Nephron progenitor cell (in vitro differentiated cells): Measurements from ENCODE around the gene PLA2G7.

Experiments
- DNase-seq: peaks from one replicate; pipeline ENCODE4 v3.0.0; 2021
- H3K27ac Mint-ChIP-seq: 2 replicates; pipeline ENCODE4 v1.8.0; 2021; ENCODE audit warnings: mild to moderate bottlenecking, moderate library complexity, mixed read lengths
- H3K27me3 Mint-ChIP-seq: 2 replicates; pipeline ENCODE4 v1.8.0; 2021; ENCODE audit warnings: mild to moderate bottlenecking, low read depth, mixed read lengths; ENCODE audit not compliant: poor library complexity
- H3K36me3 Mint-ChIP-seq: 2 replicates; pipeline ENCODE4 v1.8.0; 2021; ENCODE audit warnings: low read depth, mixed read lengths
- H3K4me1 Mint-ChIP-seq: 2 replicates; pipeline ENCODE4 v1.8.0; 2021; ENCODE audit warnings: mixed read lengths
- H3K4me3 Mint-ChIP-seq: 2 replicates; pipeline ENCODE4 v1.8.0; 2021; ENCODE audit warnings: mild to moderate bottlenecking, moderate library complexity, mixed read lengths
- H3K9me3 Mint-ChIP-seq: 2 replicates; pipeline ENCODE4 v1.8.0; 2021; ENCODE audit warnings: mild to moderate bottlenecking, moderate library complexity, mixed read lengths
- CTCF ChIP-seq: fragments of 200-600 bp; sonication (generic); IDR thresholded peaks from 2 replicates; pipeline ENCODE4 v1.5.0; 2021; ENCODE audit warnings: antibody characterized with exemption

Gene PLA2G7

GRCh38 chr6:46729787-46730326 is 5.3 kb downstream of the PLA2G7 start:
- no peaks in the 10 kb centered on the region for H3K9me3 Mint-ChIP-seq
- no peak overlapping the region for H3K4me3 Mint-ChIP-seq
- H3K27me3 Mint-ChIP-seq: peaks cover 17% of the 10 kb centered on the region
- peaks cover 8% of the 10 kb centered on the region for H3K4me1 Mint-ChIP-seq
- no peaks in the 10 kb centered on the region for H3K36me3 Mint-ChIP-seq
- no peak for TF ChIP-seq CTCF
- no peak overlapping the region for H3K27ac Mint-ChIP-seq
- no peak for DNase-seq

- H3K27ac Mint-ChIP-seq: no peak overlapping the region
Measured at GRCh38 chr6:46720401-46720800, 14.8 kb downstream of the PLA2G7 start.

GRCh38 chr6:46719099-46719498 is 16.1 kb downstream of the PLA2G7 start:
- no peak for TF ChIP-seq CTCF
- no peaks in the 10 kb centered on the region for H3K36me3 Mint-ChIP-seq
- no peaks in the 10 kb centered on the region for H3K4me1 Mint-ChIP-seq
- H3K9me3 Mint-ChIP-seq: no peaks in the 10 kb centered on the region
- H3K27ac Mint-ChIP-seq: no peak overlapping the region
- H3K27me3 Mint-ChIP-seq: peaks cover 3% of the 10 kb centered on the region
- no peak overlapping the region for H3K4me3 Mint-ChIP-seq
- no peak for DNase-seq

More at GRCh38 chr6:46720401-46720800, 14.8 kb downstream of the PLA2G7 start:
- H3K9me3 Mint-ChIP-seq: no peaks in the 10 kb centered on the region
- no peak for TF ChIP-seq CTCF
- no peaks in the 10 kb centered on the region for H3K36me3 Mint-ChIP-seq
- peaks cover 3% of the 10 kb centered on the region for H3K27me3 Mint-ChIP-seq
- H3K4me1 Mint-ChIP-seq: no peaks in the 10 kb centered on the region
- no peak for DNase-seq
- no peak overlapping the region for H3K4me3 Mint-ChIP-seq

DNA sequence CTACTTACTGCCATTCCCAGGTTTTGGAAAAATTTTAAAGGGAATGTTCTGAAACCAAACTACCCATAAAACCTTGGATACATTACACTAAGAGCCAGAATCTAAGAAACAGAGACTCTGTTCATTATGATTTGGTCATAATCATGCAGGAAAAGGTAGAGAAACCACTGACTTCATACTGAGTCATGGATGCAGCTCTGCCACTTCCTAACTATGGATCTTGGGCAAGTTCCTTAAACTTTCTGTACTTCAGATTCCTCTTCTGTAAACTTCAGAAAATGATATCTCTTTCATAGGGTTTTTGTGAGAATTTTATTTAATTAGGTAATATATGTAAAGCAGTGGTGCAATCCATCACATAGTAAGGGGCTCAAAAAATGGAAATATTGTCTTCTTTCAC is 20.0 kb downstream of the PLA2G7 start:
- H3K9me3 Mint-ChIP-seq: no peaks in the 10 kb centered on the region
- no peak for TF ChIP-seq CTCF
- H3K27me3 Mint-ChIP-seq: peaks cover under 1% of the 10 kb centered on the region
- no peak overlapping the region for H3K27ac Mint-ChIP-seq
- H3K4me3 Mint-ChIP-seq: no peak overlapping the region
- no peak for DNase-seq
- no peaks in the 10 kb centered on the region for H3K4me1 Mint-ChIP-seq
- no peaks in the 10 kb centered on the region for H3K36me3 Mint-ChIP-seq

- peaks cover 5% of the 10 kb centered on the region for H3K9me3 Mint-ChIP-seq
- no peak overlapping the region for H3K4me3 Mint-ChIP-seq
- H3K4me1 Mint-ChIP-seq: no peaks in the 10 kb centered on the region
- H3K27ac Mint-ChIP-seq: no peak overlapping the region
- H3K27me3 Mint-ChIP-seq: peaks cover 4% of the 10 kb centered on the region
- DNase-seq: no peak
- no peaks in the 10 kb centered on the region for H3K36me3 Mint-ChIP-seq
- no peak for TF ChIP-seq CTCF
Measured at GRCh38 chr6:46711491-46711890, 23.7 kb downstream of the PLA2G7 start.

DNA sequence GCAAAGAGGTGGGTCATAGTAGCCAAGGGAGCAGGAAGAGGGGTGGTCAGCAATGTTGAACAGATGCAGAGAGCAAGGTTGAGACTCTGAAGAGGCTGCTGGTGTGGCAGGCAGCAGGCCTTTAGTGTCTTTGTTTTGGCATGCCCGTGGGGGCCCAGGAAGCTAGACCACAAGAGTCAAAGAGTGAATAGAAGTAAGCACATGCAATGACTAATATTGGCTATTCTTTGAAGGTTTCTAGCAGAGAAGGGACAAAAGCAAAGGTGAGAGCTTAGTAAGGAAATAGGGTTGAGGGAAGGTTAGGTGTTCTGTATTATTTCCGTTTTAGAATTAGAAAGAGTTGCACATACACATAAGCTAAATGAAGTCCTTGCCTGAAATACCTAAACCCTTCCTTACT is 28.7 kb downstream of the PLA2G7 start:
- Mint-ChIP-seq H3K9me3 (peaks cover 5% of the 10 kb centered on the region), H3K36me3 (no peaks in the 10 kb centered on the region), H3K27ac (no peak overlapping the region), H3K27me3 (peaks cover 13% of the 10 kb centered on the region), H3K4me3 (no peak overlapping the region), H3K4me1 (peaks cover 19% of the 10 kb centered on the region)
- DNase-seq: no peak
- no peak for TF ChIP-seq CTCF
